ENCODE results near the gene UBE4A. TPM values are rescaled to one million over a fixed set of nuclear protein-coding genes. Genes with fewer than 3 reads are reported as not detected.

The UBE4A gene
- polyA plus RNA-seq, 1 of the 3 experiments (the other 2 are of a cell fraction), result 7.7 TPM

- no peaks in the 10 kb centered on the region for H4K20me1 ChIP-seq (ENCODE audit: insufficient read depth)
- no peaks in the 10 kb centered on the region for H3K27me3 ChIP-seq (ENCODE audit: insufficient read depth)
- DNase-seq, result no peak
- no peaks in the 10 kb centered on the region for H3K79me2 ChIP-seq (ENCODE audit: insufficient read depth)
- H3K4me2 ChIP-seq, result no peak overlapping the region
- H3K4me3 ChIP-seq (ENCODE audit: low read depth in 2 of 2, low read length in 1 of 2), result no peak overlapping the region
- H3K4me1 ChIP-seq (ENCODE audit: control insufficient read depth in 1 of 2, insufficient read depth in 2 of 2, low read depth in 1 of 2, low read length in 1 of 2), result no peaks in the 10 kb centered on the region
- no peak overlapping the region for H3K27ac ChIP-seq (ENCODE audit: low read depth in 2 of 2, low read length in 1 of 2)
- no peaks in the 10 kb centered on the region for H3K9me2 ChIP-seq
- H3F3A ChIP-seq (replicated peaks; ENCODE audit: insufficient read depth), result no peaks in the 10 kb centered on the region
- H2AFZ ChIP-seq (ENCODE audit: low read depth), result no peak overlapping the region
- WGBS (ENCODE audit: low lambda C conversion rate), result 98% methylated on average over 3 of the region's 3 CpGs
- POLR2A ChIA-PET, result interaction anchor here (0.6 kb wide), 1 partner anchor 19 kb away, joined by 4 read pairs; no protein-coding TSS in a partner anchor
- no peak overlapping the region for H3K9ac ChIP-seq
- H3K36me3 ChIP-seq (replicated peaks in 1 of 2; ENCODE audit: control insufficient read depth in 1 of 2, insufficient read depth in 2 of 2, low read length in 1 of 2), result peaks cover 80 to 91% of the 10 kb centered on the region in 2 experiments
- no peaks in the 10 kb centered on the region for H3K9me3 ChIP-seq
- TF ChIP-seq FOXM1 (IDR thresholded peaks at IDR 0.05; ENCODE audit: low read depth) (no peak), CTCF (IDR thresholded peaks at IDR 0.05) (no peak), NRF1 (IDR thresholded peaks at IDR 0.05; ENCODE audit: low read depth, low read length) (no peak), POLR2AphosphoS5 (IDR thresholded peaks at IDR 0.05; ENCODE audit: low read depth, low read length) (no peak), TAF1 (IDR thresholded peaks at IDR 0.05; ENCODE audit: borderline replicate concordance, low read depth, low read length) (no peak), USF1 (IDR thresholded peaks at IDR 0.05; ENCODE audit: borderline replicate concordance, low read depth) (no peak), RCOR1 (IDR thresholded peaks at IDR 0.05; ENCODE audit: low read length) (no peak), MEF2A (IDR thresholded peaks at IDR 0.05; ENCODE audit: borderline replicate concordance, low read depth) (no peak)
- CTCF ChIA-PET, result interaction anchor here (1.0 kb wide), 1 partner anchor 94 kb away, joined by 4 read pairs; no protein-coding TSS in a partner anchor
These were observed 23.6 kb downstream of the UBE4A start for GRCh38 chr11:118382954-118383353.

GRCh38 chr11:118383657-118384056 lies 24.3 kb downstream of the UBE4A start:
- no peak overlapping the region for H2AFZ ChIP-seq (ENCODE audit: low read depth)
- CTCF ChIA-PET, result interaction anchor here (1.0 kb wide), 1 partner anchor 105 kb away, joined by 4 read pairs; no protein-coding TSS in a partner anchor

More at GRCh38 chr11:118383657-118384056, 24.3 kb downstream of the UBE4A start:
- no peaks in the 10 kb centered on the region for H3F3A ChIP-seq (replicated peaks; ENCODE audit: insufficient read depth)
- WGBS (ENCODE audit: low lambda C conversion rate), result 95% methylated on average over 3 of the region's 3 CpGs
- no peaks in the 10 kb centered on the region for H3K9me3 ChIP-seq
- no peak overlapping the region for H3K4me2 ChIP-seq
- H3K9me2 ChIP-seq, result no peaks in the 10 kb centered on the region
- H3K4me1 ChIP-seq (ENCODE audit: control insufficient read depth in 1 of 2, insufficient read depth in 2 of 2, low read depth in 1 of 2, low read length in 1 of 2), result no peaks in the 10 kb centered on the region
- peaks cover 81 to 88% of the 10 kb centered on the region in 2 experiments for H3K36me3 ChIP-seq (replicated peaks in 1 of 2; ENCODE audit: control insufficient read depth in 1 of 2, insufficient read depth in 2 of 2, low read length in 1 of 2)
- H3K79me2 ChIP-seq (ENCODE audit: insufficient read depth), result no peaks in the 10 kb centered on the region
- TF ChIP-seq NRF1 (IDR thresholded peaks at IDR 0.05; ENCODE audit: low read depth, low read length), result no peak
- TF ChIP-seq FOSL2 (IDR thresholded peaks at IDR 0.05; ENCODE audit: borderline replicate concordance, low read depth), result no peak
- TF ChIP-seq MEF2A (IDR thresholded peaks at IDR 0.05; ENCODE audit: borderline replicate concordance, low read depth), result no peak
- no peak for TF ChIP-seq TEAD4 (IDR thresholded peaks at IDR 0.05; ENCODE audit: borderline replicate concordance, insufficient read depth)
- TF ChIP-seq TCF12 (IDR thresholded peaks at IDR 0.05), result no peak
- no peak for TF ChIP-seq PBX3 (IDR thresholded peaks at IDR 0.05)
- TF ChIP-seq GABPA (IDR thresholded peaks at IDR 0.05; ENCODE audit: low read depth), result no peak
- TF ChIP-seq YY1 (IDR thresholded peaks at IDR 0.05; ENCODE audit: low read depth), result no peak
- TF ChIP-seq SIN3A (IDR thresholded peaks at IDR 0.05; ENCODE audit: borderline replicate concordance, low read depth, low read length), result no peak
- no peak for TF ChIP-seq CTCF (IDR thresholded peaks at IDR 0.05)
- no peak for TF ChIP-seq RXRA (IDR thresholded peaks at IDR 0.05; ENCODE audit: borderline replicate concordance, low read depth)
- TF ChIP-seq TAF1 (IDR thresholded peaks at IDR 0.05; ENCODE audit: borderline replicate concordance, low read depth, low read length), result no peak
- TF ChIP-seq MXI1 (IDR thresholded peaks at IDR 0.05; ENCODE audit: low read depth, low read length), result no peak
- no peak for TF ChIP-seq MAX (IDR thresholded peaks at IDR 0.05; ENCODE audit: low read depth)
- H3K27ac ChIP-seq (ENCODE audit: low read depth in 2 of 2, low read length in 1 of 2), result no peak overlapping the region
- no peak overlapping the region for H3K9ac ChIP-seq
- POLR2A ChIA-PET, result no interaction called here
- H3K27me3 ChIP-seq (ENCODE audit: insufficient read depth), result no peaks in the 10 kb centered on the region
- no peak overlapping the region for H3K4me3 ChIP-seq (ENCODE audit: low read depth in 2 of 2, low read length in 1 of 2)
- no peak for DNase-seq
- no peaks in the 10 kb centered on the region for H4K20me1 ChIP-seq (ENCODE audit: insufficient read depth)

All from SK-N-SH (cell line).